DOHH2 (cell line): ENCODE results near the gene TTC7B.

Experiments used
- EZH2phosphoT487 ChIP-seq: fragments of 200-600 bp; sonication (generic); IDR thresholded peaks from 2 replicates; pipeline ENCODE4 v1.6.1; 2017; ENCODE audit warnings: borderline replicate concordance, mild to moderate bottlenecking, antibody characterized with exemption, low read length, moderate library complexity, mixed read lengths
- TF ChIP-seq, protein P1 (sequence below): fragments of 200-600 bp; sonication (generic); IDR thresholded peaks from one replicate; pipeline ENCODE4 v1.5.1; 2014; ENCODE audit warnings: antibody characterized with exemption, mild to moderate bottlenecking, low read depth, low read length; ENCODE audit not compliant: poor library complexity, severe bottlenecking

- TF ChIP-seq, protein P1, sequence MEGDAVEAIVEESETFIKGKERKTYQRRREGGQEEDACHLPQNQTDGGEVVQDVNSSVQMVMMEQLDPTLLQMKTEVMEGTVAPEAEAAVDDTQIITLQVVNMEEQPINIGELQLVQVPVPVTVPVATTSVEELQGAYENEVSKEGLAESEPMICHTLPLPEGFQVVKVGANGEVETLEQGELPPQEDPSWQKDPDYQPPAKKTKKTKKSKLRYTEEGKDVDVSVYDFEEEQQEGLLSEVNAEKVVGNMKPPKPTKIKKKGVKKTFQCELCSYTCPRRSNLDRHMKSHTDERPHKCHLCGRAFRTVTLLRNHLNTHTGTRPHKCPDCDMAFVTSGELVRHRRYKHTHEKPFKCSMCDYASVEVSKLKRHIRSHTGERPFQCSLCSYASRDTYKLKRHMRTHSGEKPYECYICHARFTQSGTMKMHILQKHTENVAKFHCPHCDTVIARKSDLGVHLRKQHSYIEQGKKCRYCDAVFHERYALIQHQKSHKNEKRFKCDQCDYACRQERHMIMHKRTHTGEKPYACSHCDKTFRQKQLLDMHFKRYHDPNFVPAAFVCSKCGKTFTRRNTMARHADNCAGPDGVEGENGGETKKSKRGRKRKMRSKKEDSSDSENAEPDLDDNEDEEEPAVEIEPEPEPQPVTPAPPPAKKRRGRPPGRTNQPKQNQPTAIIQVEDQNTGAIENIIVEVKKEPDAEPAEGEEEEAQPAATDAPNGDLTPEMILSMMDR, result no peak
- no peak for TF ChIP-seq EZH2phosphoT487
Observed at GRCh38 chr14:90509403-90509802, 306.8 kb downstream of the TTC7B start.
